SK-N-SH (cell line): ENCODE measurements around the gene MTURN. TPM values are rescaled to one million over a fixed set of nuclear protein-coding genes. Genes with fewer than 3 reads are reported as not detected.

Source experiments
- CTCF ChIA-PET: fragments of 300-600, 350-600 bp; formaldehyde crosslinking; extraction: SDS; loops from one replicate; lab custom pipeline; 2021; lab: Yijun Ruan, JAX
- POLR2A ChIA-PET: fragments of 350-600 bp; sonication (Branson Sonifier 250); formaldehyde crosslinking; extraction: SDS; loops from one replicate; lab custom pipeline; 2020; ENCODE audit warnings: antibody characterized with exemption, inconsistent platforms; lab: Yijun Ruan, JAX
- DNase-seq: peaks from one replicate; pipeline ENCODE4 v3.0.0; 2012
- H2AFZ ChIP-seq: fragments of 200-600 bp; sonication (generic); 2 replicates; pipeline ENCODE4 v1.8.1; 2016; ENCODE audit warnings: antibody characterized with exemption, mild to moderate bottlenecking, low read depth
- H3F3A ChIP-seq: fragments of 200-600 bp; sonication (generic); replicated peaks from 2 replicates; pipeline ENCODE3; 2016; ENCODE audit warnings: antibody characterized with exemption, mild to moderate bottlenecking; ENCODE audit not compliant: insufficient read depth
- H3K27ac ChIP-seq, 2 experiments: fragments of 200-500 bp in 1 of 2; fragments of 200-600 bp in 1 of 2; sonication (Bioruptor generic) in 1 of 2; sonication (generic), shearing (Covaris generic) in 1 of 2; 2 replicates each; pipeline versions ENCODE4 v1.5.1 to v1.6.1; 2014 to 2016; ENCODE audit warnings: low read depth in 2 of 2, inconsistent platforms in 1 of 2, low read length in 1 of 2, mild to moderate bottlenecking in 1 of 2, mixed read lengths in 1 of 2
- H3K27me3 ChIP-seq: fragments of 200-600 bp; sonication (generic), shearing (Covaris generic); 2 replicates; pipeline ENCODE4 v1.6.1; 2016; ENCODE audit warnings: mixed run types; ENCODE audit not compliant: insufficient read depth
- H3K36me3 ChIP-seq, 2 experiments: fragments of 200-500 bp in 1 of 2; fragments of 200-600 bp in 1 of 2; sonication (Bioruptor generic) in 1 of 2; sonication (generic) in 1 of 2; replicated peaks in 1 of 2; 2 replicates each; pipeline versions ENCODE3 to v1.5.1; 2014 to 2016; ENCODE audit warnings: low read length in 1 of 2, mild to moderate bottlenecking in 1 of 2; ENCODE audit not compliant: insufficient read depth in 2 of 2, control insufficient read depth in 1 of 2
- H3K4me1 ChIP-seq, 2 experiments: fragments of 200-500 bp in 1 of 2; fragments of 200-600 bp in 1 of 2; sonication (Bioruptor generic) in 1 of 2; sonication (generic), shearing (Covaris generic) in 1 of 2; 2 replicates each; pipeline versions ENCODE4 v1.5.1 to v1.6.1; 2014 to 2016; ENCODE audit warnings: low read depth in 1 of 2, low read length in 1 of 2, mixed run types in 1 of 2; ENCODE audit not compliant: insufficient read depth in 2 of 2, control insufficient read depth in 1 of 2
- H3K4me2 ChIP-seq: fragments of 200-600 bp; sonication (generic), shearing (Covaris generic); 2 replicates; pipeline ENCODE4 v1.6.1; 2017; ENCODE audit warnings: mixed run types
- H3K4me3 ChIP-seq, 2 experiments: fragments of 200-500 bp in 1 of 2; fragments of 200-600 bp in 1 of 2; sonication (Bioruptor generic) in 1 of 2; sonication (generic), shearing (Covaris generic) in 1 of 2; 2 replicates each; pipeline versions ENCODE4 v1.5.1 to v1.8.1; 2014 to 2016; ENCODE audit warnings: low read depth in 2 of 2, inconsistent platforms in 1 of 2, low read length in 1 of 2, mild to moderate bottlenecking in 1 of 2, mixed read lengths in 1 of 2, moderate library complexity in 1 of 2
- H3K79me2 ChIP-seq: fragments of 200-600 bp; sonication (generic); 2 replicates; pipeline ENCODE4 v1.8.1; 2017; ENCODE audit warnings: mild to moderate bottlenecking; ENCODE audit not compliant: insufficient read depth
- H3K9ac ChIP-seq: fragments of 200-600 bp; sonication (generic); 2 replicates; pipeline ENCODE4 v1.6.1; 2017; ENCODE audit warnings: mixed run types
- H3K9me2 ChIP-seq: fragments of 200-600 bp; sonication (generic); 2 replicates; pipeline ENCODE4 v1.6.1; 2017; ENCODE audit warnings: mixed run types
- H3K9me3 ChIP-seq: fragments of 200-600 bp; sonication (generic); 2 replicates; pipeline ENCODE4 v1.6.1; 2017; ENCODE audit warnings: mixed run types, mild to moderate bottlenecking, moderate library complexity
- H4K20me1 ChIP-seq: fragments of 200-600 bp; sonication (generic); 2 replicates; pipeline ENCODE4 v1.6.1; 2017; ENCODE audit warnings: mild to moderate bottlenecking, mixed run types; ENCODE audit not compliant: insufficient read depth
- EZH2phosphoT487 ChIP-seq: fragments of 200-600 bp; sonication (generic); IDR thresholded peaks from 2 replicates; pipeline ENCODE4 v1.6.1; 2017; ENCODE audit warnings: low read depth, mixed run types, mild to moderate bottlenecking, antibody characterized with exemption, moderate library complexity, borderline replicate concordance
- GABPA ChIP-seq: IDR thresholded peaks from 2 replicates; pipeline ENCODE4 v1.4.0; 2012; ENCODE audit warnings: low read depth, mild to moderate bottlenecking
- GATA2 ChIP-seq: sonication (generic); formaldehyde crosslinking; IDR thresholded peaks from 2 replicates; pipeline ENCODE4 v1.5.0; 2020; ENCODE audit warnings: mild to moderate bottlenecking, missing genetic modification reagents
- JUND ChIP-seq: IDR thresholded peaks from 2 replicates; pipeline ENCODE4 v1.4.0; 2012
- MAX ChIP-seq: IDR thresholded peaks from 2 replicates; pipeline ENCODE4 v1.4.0; 2012; ENCODE audit warnings: low read depth
- MXI1 ChIP-seq: IDR thresholded peaks from 2 replicates; pipeline ENCODE4 v1.6.1; 2012; ENCODE audit warnings: mild to moderate bottlenecking, low read depth, low read length, improper control_type of control experiment
- NRF1 ChIP-seq: IDR thresholded peaks from 2 replicates; pipeline ENCODE4 v1.6.1; 2012; ENCODE audit warnings: low read depth, mild to moderate bottlenecking, low read length
- RAD21 ChIP-seq: IDR thresholded peaks from 2 replicates; pipeline ENCODE4 v1.6.1; 2012; ENCODE audit warnings: mild to moderate bottlenecking, low read length
- RCOR1 ChIP-seq: fragments of 150-350 bp; IDR thresholded peaks from 2 replicates; pipeline ENCODE4 v1.6.1; 2017; ENCODE audit warnings: antibody characterized with exemption, low read length
- RFX5 ChIP-seq: IDR thresholded peaks from 2 replicates; pipeline ENCODE4 v1.6.1; 2012; ENCODE audit warnings: mild to moderate bottlenecking, improper control_type of control experiment, low read length
- RXRA ChIP-seq: IDR thresholded peaks from 2 replicates; pipeline ENCODE4 v1.4.0; 2012; ENCODE audit warnings: low read depth, mild to moderate bottlenecking, borderline replicate concordance
- SMC3 ChIP-seq: IDR thresholded peaks from 2 replicates; pipeline ENCODE4 v1.6.1; 2012; ENCODE audit warnings: low read depth, low read length, improper control_type of control experiment
- TEAD4 ChIP-seq: IDR thresholded peaks from 2 replicates; pipeline ENCODE4 v1.4.0; 2012; ENCODE audit warnings: mild to moderate bottlenecking, borderline replicate concordance; ENCODE audit not compliant: insufficient read depth
- YY1 ChIP-seq: IDR thresholded peaks from 2 replicates; pipeline ENCODE4 v1.4.0; 2012; ENCODE audit warnings: low read depth, mild to moderate bottlenecking
- WGBS: methylation state at CpG from one replicate; pipeline ENCODE4 v1.1.6; 2017; ENCODE audit warnings: low lambda C conversion rate; 5-methylcytosine and 5-hydroxymethylcytosine counted together
- polyA plus RNA-seq, 3 experiments: library from polyadenylated mRNA; depleted of rRNA; stranded (reverse); fragments of >200 nt; gene quantifications; 2 replicates each; pipeline ENCODE4 v1.2.3, GENCODE V29; 2012
- TF ChIP-seq, protein P1 (sequence below): IDR thresholded peaks from 2 replicates; pipeline ENCODE4 v1.4.0; 2012; ENCODE audit warnings: low read depth, borderline replicate concordance

MTURN gene
- polyA plus RNA-seq, 1 of the 3 experiments (the other 2 are of a cell fraction), result 9.0 TPM

GRCh38 chr7:30112103-30112713 is 22.6 kb upstream of the MTURN start (continued):
- TF ChIP-seq TEAD4 (no peak), EZH2phosphoT487 (no peak), MXI1 (no peak)
- TF ChIP-seq, all 33 proteins: peak for 0

DNA sequence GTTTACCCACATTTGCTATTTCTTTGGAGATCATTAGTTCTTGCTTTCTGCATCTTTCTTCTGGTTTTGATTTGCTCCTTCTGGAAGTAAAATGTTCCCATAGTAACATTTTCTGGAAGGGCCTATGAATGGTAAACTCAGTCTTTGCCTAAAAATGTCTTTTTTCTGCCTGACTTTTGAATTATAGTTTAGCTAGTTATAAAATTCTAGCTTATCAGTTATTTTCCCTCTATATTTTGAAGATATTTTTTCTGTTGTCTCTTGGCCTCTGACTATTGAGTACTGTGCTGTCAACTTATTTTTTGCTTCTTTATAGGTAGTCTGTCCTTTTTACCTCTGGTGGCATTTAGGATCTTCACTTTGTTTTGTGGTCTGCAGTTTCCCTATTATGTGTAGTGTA is 21.6 kb upstream of the MTURN start:
- Histone ChIP-seq H3K4me2 (no peak overlapping the region), H3K4me1 (no peaks in the 10 kb centered on the region), H3K9me3 (peaks cover 23% of the 10 kb centered on the region), H3K4me3 (no peak overlapping the region), H3K9ac (no peak overlapping the region), H4K20me1 (no peaks in the 10 kb centered on the region), H3K27me3 (no peaks in the 10 kb centered on the region), H2AFZ (no peak overlapping the region), H3K27ac (no peak overlapping the region), H3F3A (peaks cover 24% of the 10 kb centered on the region), H3K9me2 (no peaks in the 10 kb centered on the region), H3K36me3 (peaks cover 0 to 16% of the 10 kb centered on the region in 2 experiments), H3K79me2 (no peaks in the 10 kb centered on the region)
- TF ChIP-seq MAX, result no peak
- CTCF ChIA-PET, result no interaction called here
- DNase-seq, result no peak
- POLR2A ChIA-PET, result interaction anchor here (0.6 kb wide), 1 partner anchor 36 kb away, joined by 3 read pairs; no protein-coding TSS in a partner anchor

DNA sequence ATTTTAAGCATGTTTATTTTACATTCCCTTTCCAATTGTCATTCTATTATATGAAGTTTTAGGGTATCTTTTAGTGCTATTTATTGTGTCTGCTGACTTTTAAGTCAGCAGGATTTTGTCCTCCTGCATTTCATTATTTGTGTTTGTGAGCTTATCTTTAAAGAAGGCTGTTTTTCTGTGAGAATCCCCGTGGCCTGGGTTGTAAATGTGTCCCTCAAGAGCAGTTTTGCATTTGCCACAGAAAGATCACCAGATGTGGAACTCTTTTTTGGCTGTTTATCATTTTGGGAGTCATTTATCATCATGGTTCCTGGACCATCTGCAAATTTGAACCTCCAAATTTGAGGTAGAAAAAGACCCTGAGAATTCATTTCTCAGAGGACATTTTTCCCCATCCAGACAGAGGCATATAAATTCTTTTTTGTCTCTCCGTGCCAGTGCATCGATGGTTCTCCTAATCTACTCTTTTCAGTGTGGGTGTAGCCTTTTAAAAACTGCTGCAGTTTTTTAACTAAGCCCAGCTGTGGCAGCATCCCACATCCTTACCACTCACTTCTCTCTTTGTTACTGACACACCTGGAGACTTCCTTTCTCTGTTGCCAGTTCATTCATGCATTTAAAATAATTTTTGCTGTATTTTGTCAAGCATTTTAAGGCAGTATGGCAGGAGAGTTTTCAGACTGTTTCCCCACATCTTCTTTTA is 20.1 kb upstream of the MTURN start:
- TF ChIP-seq GABPA, result no peak
- no peak for TF ChIP-seq YY1
- no peak for TF ChIP-seq RAD21
- no peak for TF ChIP-seq RXRA
- TF ChIP-seq, protein P1, sequence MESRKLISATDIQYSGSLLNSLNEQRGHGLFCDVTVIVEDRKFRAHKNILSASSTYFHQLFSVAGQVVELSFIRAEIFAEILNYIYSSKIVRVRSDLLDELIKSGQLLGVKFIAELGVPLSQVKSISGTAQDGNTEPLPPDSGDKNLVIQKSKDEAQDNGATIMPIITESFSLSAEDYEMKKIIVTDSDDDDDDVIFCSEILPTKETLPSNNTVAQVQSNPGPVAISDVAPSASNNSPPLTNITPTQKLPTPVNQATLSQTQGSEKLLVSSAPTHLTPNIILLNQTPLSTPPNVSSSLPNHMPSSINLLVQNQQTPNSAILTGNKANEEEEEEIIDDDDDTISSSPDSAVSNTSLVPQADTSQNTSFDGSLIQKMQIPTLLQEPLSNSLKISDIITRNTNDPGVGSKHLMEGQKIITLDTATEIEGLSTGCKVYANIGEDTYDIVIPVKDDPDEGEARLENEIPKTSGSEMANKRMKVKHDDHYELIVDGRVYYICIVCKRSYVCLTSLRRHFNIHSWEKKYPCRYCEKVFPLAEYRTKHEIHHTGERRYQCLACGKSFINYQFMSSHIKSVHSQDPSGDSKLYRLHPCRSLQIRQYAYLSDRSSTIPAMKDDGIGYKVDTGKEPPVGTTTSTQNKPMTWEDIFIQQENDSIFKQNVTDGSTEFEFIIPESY, result no peak
- no peak for TF ChIP-seq RFX5
- no peak for TF ChIP-seq GATA2 (CRISPR knock-in tag)
- no peak for TF ChIP-seq SMC3
- no peak for TF ChIP-seq NRF1
- no peak for TF ChIP-seq JUND
- TF ChIP-seq MAX, result no peak
- TF ChIP-seq RCOR1, result no peak
- no peak overlapping the region for H3K9ac ChIP-seq
- DNase-seq, result no peak
- H3K79me2 ChIP-seq, result no peaks in the 10 kb centered on the region
- H3K27me3 ChIP-seq, result no peaks in the 10 kb centered on the region
- no peaks in the 10 kb centered on the region for H3K9me2 ChIP-seq
- no peaks in the 10 kb centered on the region for H4K20me1 ChIP-seq
- POLR2A ChIA-PET, result no interaction called here
- CTCF ChIA-PET, result interaction anchor here (1.0 kb wide), 1 partner anchor 15 kb away, joined by 3 read pairs; no protein-coding TSS in a partner anchor
- peaks cover 20% of the 10 kb centered on the region for H3K9me3 ChIP-seq
- H3K4me3 ChIP-seq, result no peak overlapping the region
- no peak overlapping the region for H3K4me2 ChIP-seq
- no peak overlapping the region for H3K27ac ChIP-seq
- WGBS, result 90% methylated on average over 3 of the region's 3 CpGs
- H3K36me3 ChIP-seq, result peaks cover 0 to 10% of the 10 kb centered on the region in 2 experiments
- H3K4me1 ChIP-seq, result no peaks in the 10 kb centered on the region
- H2AFZ ChIP-seq, result no peak overlapping the region
- H3F3A ChIP-seq, result peaks cover 24% of the 10 kb centered on the region
